ENCODE measurements around the gene PCNX1.
A peak's percentile ranks its signal among the peaks of the same experiment; 100 is the strongest.
"Not testable (repeated sequence)": the region's sequence is repeated elsewhere in the genome, so short reads cannot be mapped to it uniquely, and the experiment has no call there.

The PCNX1 gene

GRCh38 chr14:71129716-71130490 is 222.6 kb downstream of the PCNX1 start:
- not testable (repeated sequence) for DNase-seq (ENCODE audit: low spot score)

GRCh38 chr14:71130491-71131179 is 223.4 kb downstream of the PCNX1 start:
- DNase-seq (ENCODE audit: low spot score) = no peak

- no peak for DNase-seq (ENCODE audit: low spot score)
These were observed 226.0 kb downstream of the PCNX1 start for GRCh38 chr14:71133296-71133695.

GRCh38 chr14:71135496-71135895 is 228.2 kb downstream of the PCNX1 start:
- no peak for DNase-seq (ENCODE audit: low spot score)

- DNase-seq (ENCODE audit: low spot score) = no peak
These were observed 228.7 kb downstream of the PCNX1 start for GRCh38 chr14:71135911-71136310.

GRCh38 chr14:71136386-71137060 is 229.3 kb downstream of the PCNX1 start:
- DNase-seq (ENCODE audit: low spot score) = no peak

- no peak for DNase-seq (ENCODE audit: low spot score)
These were observed 230.5 kb downstream of the PCNX1 start for GRCh38 chr14:71137536-71138447.

GRCh38 chr14:71138448-71139293 is 231.4 kb downstream of the PCNX1 start:
- DNase-seq (ENCODE audit: low spot score) = peak; percentile 37

- no peak for DNase-seq (ENCODE audit: low spot score)
These were observed 232.2 kb downstream of the PCNX1 start for GRCh38 chr14:71139294-71139946.

- DNase-seq (ENCODE audit: low spot score) = no peak
These were observed 232.9 kb downstream of the PCNX1 start for GRCh38 chr14:71140157-71140556.

- no peak for DNase-seq (ENCODE audit: low spot score)
These were observed 234.6 kb downstream of the PCNX1 start for GRCh38 chr14:71141701-71142374.

GRCh38 chr14:71142375-71143038 is 235.2 kb downstream of the PCNX1 start:
- no peak for DNase-seq (ENCODE audit: low spot score)

GRCh38 chr14:71143381-71144290 is 236.4 kb downstream of the PCNX1 start:
- DNase-seq (ENCODE audit: low spot score) = peak; percentile 48

GRCh38 chr14:71147335-71147734 is 240.1 kb downstream of the PCNX1 start:
- DNase-seq (ENCODE audit: low spot score) = not testable (repeated sequence)

GRCh38 chr14:71148627-71149026 is 241.4 kb downstream of the PCNX1 start:
- DNase-seq (ENCODE audit: low spot score) = no peak

- no peak for DNase-seq (ENCODE audit: low spot score)
These were observed 243.5 kb downstream of the PCNX1 start for GRCh38 chr14:71150737-71151136.

- no peak for DNase-seq (ENCODE audit: low spot score)
These were observed 248.5 kb downstream of the PCNX1 start for GRCh38 chr14:71155743-71156142.
